NOMO-1 (cell line): ENCODE data around the gene S100G.

Experiments used
- DNase-seq, 2 experiments: peaks; one replicate each; lab custom pipeline; 2025; ENCODE audit not compliant: unreplicated experiment in 2 of 2; lab: John Stamatoyannopoulos, UW

S100G gene

DNA sequence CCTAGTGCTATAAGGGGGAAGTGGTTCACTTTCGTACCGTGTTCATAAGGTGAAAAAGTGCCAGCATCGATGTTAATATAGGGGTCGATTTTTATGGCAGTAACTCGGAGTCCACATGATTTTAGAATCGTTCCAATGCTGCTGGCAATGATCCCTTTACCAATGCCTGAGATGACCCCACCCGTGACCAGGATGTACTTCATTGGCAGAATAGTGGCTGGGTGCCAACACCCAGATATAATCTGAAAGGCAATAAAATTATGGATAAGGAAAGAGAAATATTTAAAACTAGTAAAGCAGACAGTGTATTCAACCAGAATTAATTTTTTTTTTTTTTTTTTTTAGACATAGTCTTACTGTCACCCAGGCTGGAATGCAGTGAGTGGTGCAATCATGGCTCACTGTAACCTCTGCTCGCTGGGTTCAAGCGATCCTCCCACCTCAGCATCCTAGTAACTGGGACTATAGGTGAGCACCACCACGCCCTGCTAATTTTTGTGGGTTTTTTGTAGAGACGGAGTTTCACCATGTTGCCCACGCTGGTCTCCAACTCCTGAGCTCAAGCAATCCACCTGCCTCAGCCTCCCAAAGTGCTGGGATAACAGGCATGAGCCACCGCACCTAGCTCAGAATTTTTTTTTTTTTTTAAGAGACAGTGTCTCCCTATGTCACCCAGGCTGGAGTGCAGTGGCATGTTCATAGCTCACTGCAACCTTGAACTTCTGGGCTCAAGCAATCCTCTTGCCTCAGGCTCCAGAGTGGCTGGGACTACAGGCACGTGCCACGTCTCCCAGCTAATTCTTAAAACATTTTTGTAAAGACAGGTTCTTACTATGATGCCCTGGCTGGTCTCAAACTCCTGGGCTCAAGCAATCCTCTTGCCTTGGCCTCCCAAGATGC lies 53.0 kb downstream of the S100G start:
- no peak for DNase-seq
